C4-2B (cell line): ENCODE data around the gene ABAT.

Experiments
- H3K27ac ChIP-seq: fragments of 450-650 bp; 2 replicates; pipeline ENCODE4 v1.5.1; 2017
- CTCF ChIP-seq: fragments of 450-650 bp; conservative IDR thresholded peaks from 2 replicates; pipeline ENCODE4 v1.5.1; 2017; ENCODE audit warnings: mild to moderate bottlenecking
- ZFX ChIP-seq: fragments of 450-650 bp; IDR thresholded peaks from 2 replicates; pipeline ENCODE4 v1.6.1; 2017

ABAT gene

DNA sequence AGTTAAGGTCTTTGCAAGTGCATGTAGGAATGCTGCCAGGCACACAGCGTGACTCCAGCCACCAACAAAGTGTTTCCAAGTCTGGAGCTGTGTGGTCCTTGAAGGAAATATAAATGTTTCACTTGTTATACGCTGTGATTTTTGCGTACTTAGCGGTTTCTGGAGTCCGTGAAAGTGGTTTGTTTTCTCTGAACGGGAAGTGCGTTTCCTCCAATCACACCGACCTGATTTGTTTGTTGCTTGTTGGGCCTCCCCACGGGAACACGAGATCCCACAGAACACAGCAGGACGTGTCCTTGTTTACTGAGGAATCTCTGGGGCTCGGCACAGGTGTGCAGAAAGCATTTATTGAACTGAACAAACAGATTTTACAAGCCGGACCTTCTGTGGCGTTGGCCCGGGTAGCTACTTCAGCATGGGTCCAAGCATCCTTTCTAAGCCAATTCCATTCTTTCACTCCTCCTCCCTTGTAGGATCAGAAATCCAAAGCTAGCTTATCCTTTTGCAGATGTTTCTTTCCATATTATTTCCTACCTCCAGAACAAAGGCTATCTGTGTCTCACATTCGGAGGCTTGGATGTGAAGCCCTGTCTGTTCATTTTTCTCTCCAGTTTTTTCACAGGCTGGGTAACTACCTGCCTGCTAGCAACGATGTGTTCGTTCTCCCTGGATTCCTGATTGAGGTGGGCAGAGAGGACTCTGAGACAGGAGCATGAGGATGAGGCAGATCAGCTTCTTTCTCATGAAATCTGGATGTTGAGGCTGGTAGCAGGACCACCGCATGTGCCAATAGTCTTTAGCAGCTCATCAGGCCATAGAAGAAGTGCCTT is 44.6 kb downstream of the ABAT start:
- H3K27ac ChIP-seq: peak overlapping the region; percentile 37
- TF ChIP-seq ZFX (no peak), CTCF (no peak)

DNA sequence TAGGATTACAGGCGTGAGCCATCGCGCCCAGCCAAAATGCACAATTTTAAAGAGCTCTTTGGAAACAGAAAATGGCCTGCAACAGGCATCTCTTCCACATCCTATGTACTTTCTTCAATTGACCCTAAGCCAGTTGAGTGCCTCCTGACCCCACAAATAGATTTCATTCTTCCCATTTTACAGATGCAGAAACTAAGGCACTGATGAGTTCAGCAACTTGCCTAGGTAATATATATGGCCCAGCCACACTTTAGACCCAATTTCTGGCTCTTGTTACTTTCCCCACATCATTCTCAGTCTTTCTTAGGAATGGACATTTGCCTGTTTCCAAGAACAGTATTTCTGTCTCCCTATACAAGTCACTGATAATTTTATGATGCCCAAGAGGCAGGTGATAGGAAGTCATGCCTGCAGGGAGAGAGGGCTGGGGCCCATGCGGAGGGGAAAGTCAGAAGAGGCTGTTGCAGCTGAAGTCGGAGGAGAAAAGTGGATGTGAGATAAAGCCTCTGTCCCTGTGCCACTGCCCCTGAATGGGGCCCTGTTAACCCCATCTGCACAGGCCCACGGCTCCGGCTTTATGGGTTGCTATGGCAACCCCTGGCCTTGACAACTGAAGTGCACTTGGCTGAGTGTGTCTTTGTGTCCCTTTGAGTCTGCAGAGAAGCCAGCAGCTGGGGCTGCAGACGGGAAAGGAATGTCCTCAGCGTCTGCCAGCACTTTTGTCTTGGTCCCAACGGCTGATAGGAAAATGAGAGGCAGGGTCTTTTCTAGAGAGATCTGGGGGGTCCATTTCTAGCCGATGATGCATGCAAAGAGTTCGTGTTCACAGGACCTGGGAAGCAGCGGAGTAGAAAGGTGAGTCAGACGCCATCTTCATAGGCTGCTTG is 45.9 kb downstream of the ABAT start:
- no peak overlapping the region for H3K27ac ChIP-seq
- TF ChIP-seq CTCF (no peak), ZFX (no peak)

DNA sequence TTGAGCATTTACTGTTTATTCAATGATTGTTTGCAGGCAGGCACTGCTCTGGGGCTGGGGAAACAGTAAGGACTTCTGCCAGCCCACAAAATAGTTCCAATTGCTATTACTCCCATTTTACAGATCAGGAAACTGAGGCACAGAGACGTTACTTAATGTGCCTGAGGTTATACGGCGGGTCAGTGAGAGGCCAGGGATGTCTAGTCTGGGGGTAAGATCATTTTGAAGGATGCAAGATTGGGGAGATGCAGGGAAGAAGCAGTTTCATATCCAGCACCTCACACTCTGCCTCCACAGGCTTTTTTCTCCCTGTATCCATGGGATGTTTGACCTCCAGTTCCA is 46.5 kb downstream of the ABAT start:
- TF ChIP-seq CTCF (no peak), ZFX (no peak)
- H3K27ac ChIP-seq: no peak overlapping the region

DNA sequence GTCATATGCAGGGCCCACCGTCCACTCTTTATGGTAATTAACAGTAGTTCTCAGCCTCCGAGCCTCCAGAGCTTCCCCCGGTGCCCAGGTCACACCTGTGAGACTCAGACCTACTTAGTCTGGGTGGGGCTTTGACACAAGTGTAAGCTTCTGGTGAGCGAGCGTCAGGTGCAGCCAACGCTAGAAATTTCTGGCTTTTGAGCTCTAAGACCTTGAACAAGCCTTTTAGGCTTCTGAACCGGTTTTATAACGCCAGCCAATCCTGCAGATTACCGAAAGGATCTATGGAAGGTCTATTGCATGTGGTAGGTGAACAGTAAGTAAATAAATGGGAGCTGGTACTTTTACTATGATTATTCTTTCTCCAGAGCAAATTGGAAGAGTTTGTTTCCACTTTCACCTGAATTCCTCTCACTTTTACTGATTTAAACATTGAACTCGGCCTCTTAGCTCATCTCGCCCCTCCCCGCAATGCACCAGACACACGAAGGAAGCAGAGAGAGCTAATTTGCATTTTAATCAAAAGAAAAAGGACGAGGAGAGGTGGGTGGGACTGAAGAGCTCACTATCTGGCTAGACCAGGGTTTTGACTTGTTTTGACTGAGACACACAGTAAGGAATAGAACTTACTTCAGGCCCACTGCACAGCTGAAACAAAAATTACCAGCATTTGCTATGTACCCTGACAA is 47.1 kb downstream of the ABAT start:
- TF ChIP-seq CTCF (no peak), ZFX (no peak)
- no peak overlapping the region for H3K27ac ChIP-seq

DNA sequence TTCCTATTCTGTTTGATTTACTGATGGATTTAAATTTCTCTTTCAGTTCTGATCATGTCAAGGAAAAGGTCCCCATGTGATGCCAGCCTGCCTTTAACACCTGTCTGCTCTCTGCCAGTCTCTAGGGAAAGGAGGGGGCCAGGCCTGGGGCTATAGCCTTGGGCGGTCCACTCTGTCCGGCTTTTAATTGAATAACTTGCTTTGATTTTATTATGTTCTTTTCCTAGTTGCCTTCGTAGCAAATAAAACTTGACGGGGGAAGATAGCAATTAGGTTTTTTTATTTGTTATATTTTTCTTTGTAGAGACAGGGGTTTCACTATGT is 47.6 kb downstream of the ABAT start:
- H3K27ac ChIP-seq: no peak overlapping the region
- TF ChIP-seq CTCF (no peak), ZFX (no peak)

- TF ChIP-seq CTCF: no peak
- no peak for TF ChIP-seq ZFX
- H3K27ac ChIP-seq: no peak overlapping the region
These were observed 51.2 kb downstream of the ABAT start for GRCh38 chr16:8725513-8726178.
